NB4 (cell line): ENCODE measurements around the gene FRRS1L.

Experiments
- MYC ChIP-seq: IDR thresholded peaks from 2 replicates; pipeline ENCODE4 v1.6.1; 2011; ENCODE audit warnings: low read depth, low read length
- TF ChIP-seq, protein P1 (sequence below): IDR thresholded peaks from one replicate; pipeline ENCODE4 v1.5.1; 2012; ENCODE audit warnings: low read depth, low read length
- TF ChIP-seq, protein P2 (sequence below): IDR thresholded peaks from 2 replicates; pipeline ENCODE4 v1.6.1; 2011; ENCODE audit warnings: low read depth, low read length

DNA sequence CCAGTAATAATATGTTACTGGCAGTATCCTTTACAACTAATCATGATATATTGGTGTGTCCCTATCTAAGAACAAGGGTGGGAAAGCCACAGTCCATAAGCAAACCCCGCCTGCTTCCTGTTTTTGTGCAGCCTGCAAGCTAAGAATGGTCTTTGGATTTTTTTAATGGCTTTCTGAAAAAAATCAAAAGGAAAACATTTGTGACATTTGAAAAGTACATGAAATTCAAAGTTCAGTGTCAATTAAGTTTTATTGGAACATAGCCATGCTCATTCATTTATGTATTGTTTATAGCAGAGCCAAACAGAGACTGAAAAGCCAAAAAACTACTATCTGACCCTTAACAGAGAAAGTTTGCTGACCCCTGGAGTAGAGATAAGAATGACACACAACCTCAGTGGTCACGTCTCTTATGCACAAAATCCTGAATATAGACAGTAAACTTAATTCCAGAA is 34.5 kb downstream of the FRRS1L start:
- TF ChIP-seq, protein P1, sequence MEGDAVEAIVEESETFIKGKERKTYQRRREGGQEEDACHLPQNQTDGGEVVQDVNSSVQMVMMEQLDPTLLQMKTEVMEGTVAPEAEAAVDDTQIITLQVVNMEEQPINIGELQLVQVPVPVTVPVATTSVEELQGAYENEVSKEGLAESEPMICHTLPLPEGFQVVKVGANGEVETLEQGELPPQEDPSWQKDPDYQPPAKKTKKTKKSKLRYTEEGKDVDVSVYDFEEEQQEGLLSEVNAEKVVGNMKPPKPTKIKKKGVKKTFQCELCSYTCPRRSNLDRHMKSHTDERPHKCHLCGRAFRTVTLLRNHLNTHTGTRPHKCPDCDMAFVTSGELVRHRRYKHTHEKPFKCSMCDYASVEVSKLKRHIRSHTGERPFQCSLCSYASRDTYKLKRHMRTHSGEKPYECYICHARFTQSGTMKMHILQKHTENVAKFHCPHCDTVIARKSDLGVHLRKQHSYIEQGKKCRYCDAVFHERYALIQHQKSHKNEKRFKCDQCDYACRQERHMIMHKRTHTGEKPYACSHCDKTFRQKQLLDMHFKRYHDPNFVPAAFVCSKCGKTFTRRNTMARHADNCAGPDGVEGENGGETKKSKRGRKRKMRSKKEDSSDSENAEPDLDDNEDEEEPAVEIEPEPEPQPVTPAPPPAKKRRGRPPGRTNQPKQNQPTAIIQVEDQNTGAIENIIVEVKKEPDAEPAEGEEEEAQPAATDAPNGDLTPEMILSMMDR: peak; percentile 14
- TF ChIP-seq MYC: no peak
- TF ChIP-seq, protein P2, sequence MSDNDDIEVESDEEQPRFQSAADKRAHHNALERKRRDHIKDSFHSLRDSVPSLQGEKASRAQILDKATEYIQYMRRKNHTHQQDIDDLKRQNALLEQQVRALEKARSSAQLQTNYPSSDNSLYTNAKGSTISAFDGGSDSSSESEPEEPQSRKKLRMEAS: no peak
